Memory B cell (primary cell): Measurements from ENCODE around the gene CELSR3.

ENCODE experiments used
- ATAC-seq: fragments of 150-1000 bp; cut with Tn5 transposase; 2 replicates; pipeline ENCODE4 v1.10.0; 2021; ENCODE audit warnings: low read depth, mild to moderate bottlenecking, moderate library complexity
- DNase-seq, 2 donors: peaks; one replicate each; pipeline ENCODE4 v3.0.0; 2022; ENCODE audit warnings: low spot score in 2 of 2
- H3K27ac Mint-ChIP-seq: one replicate; pipeline ENCODE4 v1.8.0; 2022; ENCODE audit warnings: mild to moderate bottlenecking, moderate library complexity, mixed read lengths
- H3K27me3 Mint-ChIP-seq: one replicate; pipeline ENCODE4 v1.8.0; 2022; ENCODE audit warnings: mixed read lengths
- H3K36me3 Mint-ChIP-seq: one replicate; pipeline ENCODE4 v1.8.0; 2022; ENCODE audit warnings: mild to moderate bottlenecking, mixed read lengths
- H3K4me1 Mint-ChIP-seq: one replicate; pipeline ENCODE4 v1.8.0; 2022; ENCODE audit warnings: mixed read lengths
- H3K4me3 Mint-ChIP-seq: one replicate; pipeline ENCODE4 v1.8.0; 2022; ENCODE audit warnings: mild to moderate bottlenecking, moderate library complexity, mixed read lengths
- H3K9me3 Mint-ChIP-seq: one replicate; pipeline ENCODE4 v1.8.0; 2022; ENCODE audit warnings: mixed read lengths

Gene CELSR3

GRCh38 chr3:48681541-48681880 lies 18.8 kb upstream of the CELSR3 start:
- ATAC-seq (no peak), DNase-seq (no peak)
- peaks cover 31% of the 10 kb centered on the region for H3K4me1 Mint-ChIP-seq
- peaks cover 19% of the 10 kb centered on the region for H3K36me3 Mint-ChIP-seq
- no peak overlapping the region for H3K27ac Mint-ChIP-seq
- H3K4me3 Mint-ChIP-seq = no peak overlapping the region
- H3K27me3 Mint-ChIP-seq = no peaks in the 10 kb centered on the region
- no peaks in the 10 kb centered on the region for H3K9me3 Mint-ChIP-seq

GRCh38 chr3:48680811-48681540 lies 18.3 kb upstream of the CELSR3 start:
- H3K4me3 Mint-ChIP-seq = no peak overlapping the region
- H3K9me3 Mint-ChIP-seq = no peaks in the 10 kb centered on the region
- peaks cover 23% of the 10 kb centered on the region for H3K36me3 Mint-ChIP-seq
- no peak overlapping the region for H3K27ac Mint-ChIP-seq
- H3K27me3 Mint-ChIP-seq = no peaks in the 10 kb centered on the region
- DNase-seq = no peak
- peaks cover 28% of the 10 kb centered on the region for H3K4me1 Mint-ChIP-seq
- no peak for ATAC-seq

DNA sequence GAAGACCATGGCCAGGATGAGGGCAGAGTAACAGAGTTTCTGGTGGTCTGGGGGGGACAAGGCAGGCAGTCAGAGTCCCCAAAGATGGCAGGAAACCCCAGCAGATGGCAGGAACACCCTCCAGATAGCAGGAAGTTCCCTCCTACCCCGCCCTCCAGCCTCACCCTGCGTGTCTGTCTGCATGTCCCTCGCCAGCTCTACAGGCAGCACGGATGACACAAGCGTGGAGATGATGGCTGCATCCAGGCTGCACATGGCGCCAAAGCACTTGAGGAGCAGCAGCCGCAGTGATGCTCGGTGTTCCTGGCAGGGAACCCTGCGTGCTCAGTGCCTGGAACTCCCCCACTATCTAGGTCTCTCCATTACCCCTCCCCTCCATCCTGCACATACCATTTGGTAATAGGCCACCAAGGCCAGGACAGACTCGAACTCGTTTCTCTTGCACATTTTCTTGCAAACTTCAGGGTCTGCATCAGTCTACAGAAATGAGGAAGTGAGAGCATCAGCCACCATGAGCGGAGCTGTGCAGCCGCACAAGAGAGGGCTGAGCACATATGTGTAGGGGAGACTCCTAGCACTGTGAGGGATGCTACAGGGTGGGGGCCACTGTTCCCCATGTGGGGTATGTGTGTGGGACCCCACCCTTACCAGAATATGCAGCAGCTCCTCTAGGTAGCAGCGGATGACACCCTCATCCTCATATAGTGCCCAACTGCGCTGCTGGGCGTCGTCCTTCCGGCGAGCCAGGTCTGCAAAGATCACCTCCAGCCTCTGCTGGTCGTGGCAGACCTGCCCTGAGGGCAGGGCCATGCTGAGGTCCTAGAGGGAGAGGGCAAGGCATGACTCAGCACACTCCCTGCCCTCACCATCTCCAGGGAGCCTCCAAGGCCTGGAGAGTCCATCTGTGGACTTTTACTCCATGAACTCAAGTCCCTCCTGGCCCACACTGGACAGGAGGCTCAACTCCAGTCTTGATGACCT lies 17.0 kb upstream of the CELSR3 start:
- H3K27ac Mint-ChIP-seq = no peak overlapping the region
- H3K4me3 Mint-ChIP-seq = no peak overlapping the region
- no peaks in the 10 kb centered on the region for H3K9me3 Mint-ChIP-seq
- DNase-seq (no peak), ATAC-seq (peak; percentile 100)
- H3K27me3 Mint-ChIP-seq = no peaks in the 10 kb centered on the region
- H3K4me1 Mint-ChIP-seq = peaks cover 24% of the 10 kb centered on the region
- H3K36me3 Mint-ChIP-seq = peaks cover 23% of the 10 kb centered on the region

DNA sequence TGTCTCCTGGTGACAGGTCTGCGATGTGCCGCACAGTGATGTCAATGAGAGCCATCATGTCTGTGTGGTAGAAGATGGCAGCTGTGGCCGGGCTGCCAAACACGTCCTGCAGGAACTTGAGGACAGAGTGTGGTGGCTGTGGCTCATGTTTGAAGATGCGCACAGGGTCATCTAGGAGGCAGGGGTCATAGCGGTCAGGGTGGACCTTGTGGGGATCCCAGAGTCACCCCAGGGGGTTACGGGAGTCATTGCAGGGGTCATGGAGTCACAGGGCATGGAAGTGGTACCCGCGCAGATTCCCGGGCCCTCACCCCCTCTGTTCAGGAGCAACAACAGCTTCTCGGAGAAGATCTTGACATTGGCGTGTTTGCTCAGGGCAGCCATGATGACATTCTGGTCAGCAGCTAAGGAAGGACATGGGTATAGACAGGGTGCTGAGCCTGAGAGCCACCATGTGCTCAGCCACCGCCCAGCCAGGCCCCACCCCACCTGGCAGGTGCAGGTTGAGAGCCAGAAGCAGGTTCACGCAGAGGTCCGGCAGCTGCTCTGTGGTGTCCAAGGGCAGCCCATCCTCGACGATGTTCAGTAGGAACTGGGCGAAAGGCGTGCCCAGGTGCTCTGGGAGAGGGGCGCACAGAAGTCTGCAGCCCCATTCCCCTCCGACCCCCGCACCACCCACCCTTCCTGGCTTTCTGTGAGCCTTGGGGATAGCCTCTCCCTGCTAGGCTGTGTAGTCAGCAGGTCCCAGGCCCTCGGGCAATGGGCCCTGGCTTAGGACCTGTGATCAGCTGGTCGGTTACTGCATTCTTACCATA lies 16.1 kb upstream of the CELSR3 start:
- DNase-seq (no peak), ATAC-seq (no peak)
- Mint-ChIP-seq H3K4me3 (no peak overlapping the region), H3K27ac (no peak overlapping the region), H3K4me1 (peaks cover 18% of the 10 kb centered on the region), H3K36me3 (peaks cover 23% of the 10 kb centered on the region), H3K9me3 (no peaks in the 10 kb centered on the region), H3K27me3 (no peaks in the 10 kb centered on the region)

- H3K9me3 Mint-ChIP-seq = no peaks in the 10 kb centered on the region
- H3K4me1 Mint-ChIP-seq = peaks cover 16% of the 10 kb centered on the region
- H3K27ac Mint-ChIP-seq = no peak overlapping the region
- no peak overlapping the region for H3K4me3 Mint-ChIP-seq
- DNase-seq = no peak
- H3K27me3 Mint-ChIP-seq = no peaks in the 10 kb centered on the region
- no peak for ATAC-seq
- peaks cover 23% of the 10 kb centered on the region for H3K36me3 Mint-ChIP-seq
Observed at GRCh38 chr3:48678056-48678455, 15.4 kb upstream of the CELSR3 start.

DNA sequence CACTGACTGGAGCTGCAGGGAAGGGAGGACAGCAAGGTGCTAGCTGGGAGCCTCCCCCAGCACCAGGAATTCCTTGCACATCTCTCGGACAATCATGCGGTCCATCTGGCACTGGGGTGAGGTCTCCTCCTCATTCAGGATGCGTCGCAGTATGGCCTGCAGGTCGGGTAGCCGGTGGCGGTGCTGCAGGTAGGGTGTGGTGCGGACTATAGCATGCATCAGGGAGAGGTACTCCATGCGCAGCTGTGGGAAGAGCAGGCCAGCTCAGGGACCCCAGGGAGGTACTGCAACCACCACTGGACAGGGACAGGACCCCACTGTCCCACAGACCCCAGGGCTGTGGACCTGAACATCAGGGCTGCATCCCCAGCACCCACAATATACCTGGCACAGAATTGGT lies 11.8 kb upstream of the CELSR3 start:
- peaks cover 8% of the 10 kb centered on the region for H3K4me1 Mint-ChIP-seq
- DNase-seq (no peak), ATAC-seq (no peak)
- no peak overlapping the region for H3K4me3 Mint-ChIP-seq
- H3K27me3 Mint-ChIP-seq = no peaks in the 10 kb centered on the region
- H3K9me3 Mint-ChIP-seq = no peaks in the 10 kb centered on the region
- H3K36me3 Mint-ChIP-seq = peaks cover 13% of the 10 kb centered on the region
- no peak overlapping the region for H3K27ac Mint-ChIP-seq

DNA sequence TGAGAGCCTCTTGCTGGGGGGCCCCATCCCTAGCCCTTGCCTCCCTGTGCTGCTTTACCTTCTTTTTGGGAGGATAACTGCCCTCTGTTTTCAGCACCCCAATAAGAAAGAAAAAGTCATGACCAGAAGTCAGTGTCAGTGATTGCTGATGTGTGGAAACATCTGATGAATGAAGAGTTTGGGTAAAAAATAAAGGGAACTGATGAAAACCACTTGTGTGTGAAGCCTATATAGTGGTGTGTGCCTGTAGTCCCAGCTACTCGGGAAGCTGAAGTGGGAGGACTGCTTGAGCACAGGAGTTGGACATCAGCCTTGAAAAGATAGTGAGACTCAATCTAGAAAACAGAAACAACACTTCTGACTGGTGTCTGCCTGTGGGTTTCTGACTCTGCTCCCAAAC lies 9.8 kb upstream of the CELSR3 start:
- peaks cover 6% of the 10 kb centered on the region for H3K4me1 Mint-ChIP-seq
- H3K9me3 Mint-ChIP-seq = no peaks in the 10 kb centered on the region
- no peak overlapping the region for H3K27ac Mint-ChIP-seq
- peaks cover 8% of the 10 kb centered on the region for H3K36me3 Mint-ChIP-seq
- no peak overlapping the region for H3K4me3 Mint-ChIP-seq
- DNase-seq = no peak
- peak; percentile 82 for ATAC-seq
- H3K27me3 Mint-ChIP-seq = no peaks in the 10 kb centered on the region

- H3K36me3 Mint-ChIP-seq = no peaks in the 10 kb centered on the region
- H3K9me3 Mint-ChIP-seq = no peaks in the 10 kb centered on the region
- no peak for ATAC-seq
- H3K4me3 Mint-ChIP-seq = no peak overlapping the region
- peaks cover 6% of the 10 kb centered on the region for H3K27me3 Mint-ChIP-seq
- no peak overlapping the region for H3K27ac Mint-ChIP-seq
- DNase-seq = no peak
- H3K4me1 Mint-ChIP-seq = peaks cover 8% of the 10 kb centered on the region
Observed at GRCh38 chr3:48664929-48665328, 2.2 kb upstream of the CELSR3 start.

DNA sequence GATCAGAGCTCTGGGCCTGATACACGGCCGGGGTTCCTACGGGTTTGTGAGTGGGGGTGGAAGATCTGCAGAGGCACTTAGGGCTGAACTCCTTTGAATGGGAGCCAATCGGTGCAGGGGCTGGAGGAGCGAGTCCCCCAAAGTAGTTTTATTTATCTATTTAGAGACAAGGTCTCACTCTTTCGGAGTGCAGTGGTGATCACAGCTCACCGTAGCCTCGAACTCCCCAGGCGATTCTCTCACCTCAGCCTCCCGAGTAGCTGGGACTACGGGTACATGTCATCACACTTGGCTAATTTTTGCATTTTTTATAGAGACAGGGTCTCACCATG lies 1.6 kb upstream of the CELSR3 start:
- no peak for DNase-seq
- peaks cover 6% of the 10 kb centered on the region for H3K27me3 Mint-ChIP-seq
- H3K36me3 Mint-ChIP-seq = no peaks in the 10 kb centered on the region
- H3K4me1 Mint-ChIP-seq = peaks cover 8% of the 10 kb centered on the region
- H3K9me3 Mint-ChIP-seq = no peaks in the 10 kb centered on the region
- no peak for ATAC-seq
- H3K27ac Mint-ChIP-seq = no peak overlapping the region
- H3K4me3 Mint-ChIP-seq = peak overlapping the region; percentile 43

- ATAC-seq (peak; percentile 85), DNase-seq (peak; percentile 77 to 87)
- Mint-ChIP-seq H3K4me3 (peak overlapping the region; percentile 89), H3K4me1 (peaks cover 8% of the 10 kb centered on the region), H3K36me3 (no peaks in the 10 kb centered on the region), H3K27me3 (peaks cover 6% of the 10 kb centered on the region), H3K9me3 (no peaks in the 10 kb centered on the region), H3K27ac (peak overlapping the region; percentile 90)
Observed at GRCh38 chr3:48663489-48664312, 1.0 kb upstream of the CELSR3 start.

DNA sequence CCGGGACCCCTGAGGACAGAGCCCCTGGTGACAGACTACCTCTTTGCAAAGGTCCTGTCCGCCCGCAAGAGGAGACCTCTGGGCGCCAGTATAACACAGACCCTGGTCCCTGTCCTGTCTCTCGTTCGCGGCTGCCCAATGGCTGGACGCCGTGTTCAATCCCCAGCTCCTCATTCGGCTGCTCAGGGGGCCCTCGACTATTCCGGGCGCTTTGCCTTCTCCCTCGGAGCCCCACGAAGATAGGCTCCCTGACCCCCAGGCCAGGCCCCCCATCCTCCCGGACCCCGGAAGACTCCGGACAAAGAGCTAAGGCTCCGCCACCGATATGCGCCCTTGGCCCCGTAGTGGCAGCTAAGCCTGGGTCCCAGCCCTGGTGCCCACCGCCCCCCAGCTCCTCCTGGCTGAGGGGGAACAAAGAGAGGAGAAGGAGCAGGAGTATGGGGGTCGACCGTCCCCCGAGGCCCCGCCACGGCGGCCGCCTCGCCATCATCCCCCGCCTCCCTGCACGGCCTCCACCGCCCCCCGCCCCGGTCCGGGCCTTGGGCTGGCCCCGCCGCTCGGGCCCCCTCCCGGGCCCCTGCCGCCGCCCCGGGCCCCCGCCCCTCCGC lies 437 bp downstream of the CELSR3 start:
- H3K4me1 Mint-ChIP-seq = peaks cover 13% of the 10 kb centered on the region
- peak overlapping the region; percentile 34 for H3K4me3 Mint-ChIP-seq
- DNase-seq (no peak), ATAC-seq (no peak)
- peak overlapping the region; percentile 90 for H3K27ac Mint-ChIP-seq
- H3K27me3 Mint-ChIP-seq = peaks cover 6% of the 10 kb centered on the region
- H3K36me3 Mint-ChIP-seq = no peaks in the 10 kb centered on the region
- no peaks in the 10 kb centered on the region for H3K9me3 Mint-ChIP-seq

DNA sequence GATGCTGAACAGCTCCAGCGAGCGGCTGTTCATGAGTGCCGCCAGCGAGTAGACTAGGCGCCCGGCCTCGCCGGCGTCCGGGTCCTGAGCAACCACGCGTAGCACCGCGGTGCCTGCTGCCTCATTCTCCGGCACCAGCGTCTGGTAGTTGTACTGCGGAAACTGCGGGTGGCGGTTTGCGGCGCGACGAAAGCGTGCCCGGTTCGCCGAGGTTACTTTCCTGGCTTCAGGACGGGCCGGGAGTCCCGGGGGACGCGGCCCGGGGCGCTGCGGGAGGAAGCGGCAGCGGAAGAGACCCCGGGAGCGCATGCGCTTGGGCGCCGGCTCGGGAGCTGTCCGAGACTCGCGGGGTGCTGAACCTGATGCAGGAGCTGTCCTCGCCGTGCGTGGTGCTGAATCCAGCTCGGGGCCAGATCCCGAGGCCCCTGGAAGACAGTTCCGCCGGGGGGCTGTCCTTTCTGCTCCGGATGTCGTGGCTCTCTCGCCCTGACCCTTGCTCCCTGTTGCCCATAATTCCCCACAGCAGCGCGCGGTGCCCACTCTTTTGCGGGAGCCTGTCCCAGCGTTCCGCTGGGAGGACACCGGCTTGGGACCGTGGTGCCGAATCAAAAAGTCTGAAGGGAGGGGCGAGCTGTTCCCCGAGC lies 1.1 kb downstream of the CELSR3 start:
- H3K27me3 Mint-ChIP-seq = peaks cover 6% of the 10 kb centered on the region
- peak; percentile 23 for ATAC-seq
- H3K27ac Mint-ChIP-seq = peak overlapping the region; percentile 28
- no peaks in the 10 kb centered on the region for H3K36me3 Mint-ChIP-seq
- no peaks in the 10 kb centered on the region for H3K9me3 Mint-ChIP-seq
- DNase-seq = peak; percentile 80 to 89
- peaks cover 13% of the 10 kb centered on the region for H3K4me1 Mint-ChIP-seq
- peak overlapping the region; percentile 34 for H3K4me3 Mint-ChIP-seq
